ENCODE measurements around the gene SLC31A2.

DNA sequence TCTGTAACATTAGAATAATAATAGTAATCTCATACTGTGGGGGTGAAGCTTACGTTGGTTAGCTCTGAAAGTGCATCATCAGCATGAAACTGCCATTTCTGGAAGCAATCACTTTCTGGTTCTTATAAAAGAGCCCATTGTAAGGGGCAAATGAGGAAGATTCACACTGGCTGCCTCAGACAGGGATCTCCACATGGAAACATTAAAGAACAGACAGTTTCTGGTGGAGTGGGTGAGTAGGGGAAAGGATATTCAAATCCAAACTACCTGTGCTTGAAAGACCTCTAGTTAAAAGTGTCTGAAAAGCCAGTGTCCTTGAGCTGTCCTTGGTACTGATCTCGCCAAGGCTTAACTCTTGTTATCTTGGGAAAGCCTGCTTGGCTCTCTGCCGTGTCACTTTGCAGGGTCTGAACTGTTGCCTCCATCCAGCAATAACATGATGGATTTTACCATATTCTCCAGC, 19.1 kb upstream of the SLC31A2 start:
- TF ChIP-seq CTCF (IDR thresholded peaks at IDR 0.05) (no peak), POLR2A (IDR thresholded peaks at IDR 0.05) (no peak)

All from prostate gland (tissue), 2 donors.